HG03196 (cell line): Measurements from ENCODE around the gene FRY.

Source experiments
- ATAC-seq: cut with Tn5 transposase; IDR thresholded peaks from one replicate; pipeline ENCODE4 v1.9.1; 2021; ENCODE audit not compliant: unreplicated experiment

FRY gene

DNA sequence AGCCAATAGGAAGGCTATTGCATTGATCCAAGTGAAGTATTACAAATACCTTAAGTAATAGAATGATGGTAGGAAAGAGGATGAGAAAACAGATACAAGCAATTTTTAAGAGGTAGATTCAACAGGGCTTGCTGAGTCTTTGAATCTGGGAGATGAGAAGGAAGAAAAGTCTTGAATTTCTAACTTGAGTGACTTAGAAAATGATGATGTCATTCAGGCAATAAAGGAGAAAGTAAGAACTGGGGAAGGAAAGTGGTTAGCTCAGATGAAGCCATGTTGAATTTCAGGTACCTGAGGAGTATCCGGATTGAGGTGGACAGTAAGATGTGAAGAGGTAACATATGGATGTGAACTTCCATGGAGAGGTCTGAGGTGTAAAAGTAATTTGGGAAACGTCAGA is 15.5 kb upstream of the FRY start:
- ATAC-seq = no peak

- no peak for ATAC-seq
Measured at GRCh38 chr13:32016631-32017030, 14.9 kb upstream of the FRY start.

DNA sequence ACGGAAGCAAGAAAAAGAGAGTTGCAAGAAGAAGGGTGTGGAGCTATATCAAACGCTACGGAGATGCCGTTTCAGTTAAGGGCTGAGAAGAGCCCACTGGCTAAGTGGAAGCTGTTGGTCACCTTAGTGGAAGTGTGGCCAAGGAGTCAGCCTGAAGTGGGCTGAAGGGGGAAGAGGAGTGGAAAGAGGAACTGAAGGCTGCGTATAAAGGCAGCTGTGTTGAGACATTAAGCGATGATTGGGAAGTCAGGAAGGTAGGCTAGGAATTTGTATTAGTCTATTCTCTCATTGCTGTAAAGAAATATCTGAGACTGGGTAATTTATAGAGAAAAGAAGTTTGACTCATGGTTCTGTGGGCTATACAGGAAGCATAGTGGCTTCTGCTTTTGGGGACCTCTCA is 14.1 kb upstream of the FRY start:
- no peak for ATAC-seq

DNA sequence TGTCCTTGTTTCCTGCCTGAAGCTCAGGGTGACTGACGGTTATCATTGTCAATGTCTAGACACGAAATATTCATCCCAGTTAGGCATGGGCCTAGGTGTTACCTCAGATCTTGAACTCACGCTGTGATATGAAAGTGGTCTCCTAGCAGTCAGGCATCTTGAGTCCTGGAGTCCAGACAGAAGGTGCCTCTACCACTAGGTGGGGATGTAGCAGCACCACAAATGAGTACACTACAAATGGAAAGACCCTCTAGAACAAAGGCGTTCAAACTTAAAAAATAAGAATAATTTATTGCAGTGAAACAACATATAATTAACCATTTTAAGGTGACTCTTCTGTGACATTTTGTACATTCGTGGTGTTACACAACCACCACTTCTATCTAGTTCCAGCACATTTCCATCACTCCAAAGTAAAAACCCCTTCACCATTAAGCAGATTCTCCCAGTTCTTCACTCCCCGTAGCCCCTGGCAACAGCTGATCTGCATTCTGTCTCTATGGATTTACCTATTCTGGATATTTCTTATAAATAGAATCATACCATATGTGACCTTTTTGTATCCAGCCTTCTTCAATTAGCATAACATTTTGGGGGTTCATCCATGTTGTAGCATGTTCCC is 11.9 kb upstream of the FRY start:
- no peak for ATAC-seq

- ATAC-seq = no peak
Measured at GRCh38 chr13:32021785-32022184, 9.8 kb upstream of the FRY start.

DNA sequence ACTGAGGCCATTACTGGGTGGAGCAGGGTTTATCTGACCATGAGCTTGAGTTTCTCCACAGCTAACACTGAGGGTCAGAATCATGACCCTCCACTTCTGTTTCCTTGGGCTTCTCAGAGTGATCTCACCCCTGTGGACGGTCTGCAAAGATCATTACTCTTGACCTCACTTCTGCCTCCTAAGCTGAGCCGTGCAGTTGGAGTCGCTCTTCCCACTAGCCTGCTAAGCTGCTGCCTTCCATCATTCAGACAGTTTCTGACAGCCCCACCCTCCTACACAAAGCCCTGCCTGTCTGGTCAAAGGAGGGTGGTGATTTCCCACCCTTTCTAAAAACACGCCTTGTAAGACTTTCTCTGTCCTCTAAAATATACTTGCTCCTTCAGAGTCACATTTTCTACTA is 9.3 kb upstream of the FRY start:
- ATAC-seq = no peak

GRCh38 chr13:32023096-32023495 is 8.5 kb upstream of the FRY start:
- no peak for ATAC-seq

DNA sequence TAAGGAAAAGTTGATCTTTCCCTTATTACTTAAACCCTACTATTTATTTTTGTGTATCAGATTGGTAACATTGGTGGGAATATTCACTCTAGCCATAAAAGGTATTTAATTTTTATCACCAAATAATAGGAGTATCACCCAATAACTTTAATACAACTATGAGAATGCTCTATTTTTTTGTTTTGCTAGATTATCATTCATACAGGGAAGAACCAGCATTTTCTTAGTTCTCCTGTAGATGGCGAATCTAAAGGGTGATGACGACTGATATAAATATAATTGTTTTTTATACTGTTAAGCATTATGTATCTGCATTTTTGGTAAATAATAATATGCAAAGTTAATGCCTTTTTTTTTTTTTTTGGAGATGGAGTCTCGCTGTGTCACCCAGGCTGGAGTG is 7.9 kb upstream of the FRY start:
- no peak for ATAC-seq

DNA sequence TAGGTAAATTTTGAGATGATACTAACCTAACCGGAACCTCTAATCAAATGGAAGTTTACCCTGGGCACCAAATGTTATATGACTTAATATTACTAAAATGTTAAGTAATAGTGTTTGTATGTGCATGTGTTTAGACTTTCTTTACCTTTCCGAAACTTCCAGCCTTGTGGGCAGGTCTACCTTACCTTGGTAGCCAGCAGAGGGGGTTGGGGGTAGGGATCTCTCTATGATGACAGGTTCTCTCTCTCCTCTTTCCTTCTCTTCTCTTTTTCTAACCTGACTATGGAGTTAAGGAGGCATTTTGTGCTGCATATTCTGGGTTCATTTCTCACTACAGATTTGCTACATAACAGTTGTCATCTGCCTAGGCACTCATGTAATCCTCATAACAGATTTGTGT is 6.8 kb upstream of the FRY start:
- ATAC-seq = no peak

DNA sequence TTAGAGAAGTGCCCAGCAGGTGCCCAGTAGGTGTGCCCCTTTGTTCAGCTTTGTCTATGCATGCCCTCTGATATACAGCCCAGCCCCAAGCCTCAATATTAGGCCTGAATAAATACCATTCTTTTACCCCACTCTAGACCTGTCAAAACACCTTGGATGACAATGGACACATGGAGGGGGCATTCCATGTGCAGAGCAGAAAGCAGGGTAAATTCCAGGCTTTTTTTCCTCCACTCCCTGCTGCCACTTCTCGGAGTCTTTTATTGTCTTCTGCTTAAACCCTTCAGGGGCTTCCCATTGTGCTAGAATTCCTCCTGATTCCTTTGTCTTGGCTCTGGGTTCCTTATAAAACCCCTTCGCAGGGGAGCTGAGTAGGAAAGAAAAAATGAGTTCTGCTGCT is 5.8 kb upstream of the FRY start:
- ATAC-seq = no peak

GRCh38 chr13:32026623-32027022 is 5.0 kb upstream of the FRY start:
- ATAC-seq = no peak

- ATAC-seq = no peak
Measured at GRCh38 chr13:32028711-32029110, 2.9 kb upstream of the FRY start.

DNA sequence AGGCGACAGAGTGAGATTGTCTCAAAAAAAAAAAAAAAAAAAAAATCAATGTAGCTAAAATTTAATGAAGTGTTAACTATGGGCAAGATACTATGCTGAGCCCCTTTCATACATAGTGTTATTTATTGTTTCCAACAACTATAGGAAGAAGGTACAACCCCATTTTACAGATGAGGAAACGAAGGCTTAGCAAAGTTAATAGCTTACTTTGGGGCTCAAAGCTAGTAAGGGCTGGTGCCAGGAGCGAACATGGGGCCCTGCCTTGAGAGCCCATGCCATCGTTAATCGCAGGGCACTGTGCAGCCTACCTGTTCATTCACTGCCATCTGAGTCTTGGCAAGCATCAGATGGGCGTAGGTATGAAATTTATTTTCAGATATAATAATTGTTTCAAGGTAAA is 1.9 kb upstream of the FRY start:
- ATAC-seq = no peak

DNA sequence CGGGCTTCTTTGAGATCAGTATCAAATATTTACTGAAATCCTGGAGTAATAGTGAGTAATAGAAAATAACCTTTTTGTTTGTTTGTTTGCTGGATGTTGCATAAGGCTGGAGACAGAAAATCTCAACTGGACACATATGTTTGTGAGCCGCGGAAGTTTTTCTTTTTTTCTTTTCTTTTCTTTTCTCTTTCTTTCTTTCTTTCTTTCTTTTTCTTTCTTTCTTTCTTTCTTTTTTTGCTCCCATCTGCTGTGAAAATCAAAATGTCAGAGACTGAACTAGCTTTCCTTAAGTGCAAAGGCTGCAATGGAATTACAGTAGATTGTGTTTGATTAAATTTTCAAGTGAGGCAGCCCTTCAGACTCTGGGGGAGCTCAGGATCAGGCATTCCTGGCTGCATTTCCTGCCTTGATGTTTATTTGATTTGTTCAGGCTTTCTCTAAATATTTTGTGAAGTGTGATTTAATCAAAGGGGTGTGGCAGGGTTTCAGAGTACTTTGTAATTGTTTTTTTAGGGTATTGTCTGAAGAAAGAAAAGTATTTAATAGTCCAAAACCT is 319 bp downstream of the FRY start:
- ATAC-seq = no peak

GRCh38 chr13:32032759-32033158 is 1.2 kb downstream of the FRY start:
- ATAC-seq = no peak

DNA sequence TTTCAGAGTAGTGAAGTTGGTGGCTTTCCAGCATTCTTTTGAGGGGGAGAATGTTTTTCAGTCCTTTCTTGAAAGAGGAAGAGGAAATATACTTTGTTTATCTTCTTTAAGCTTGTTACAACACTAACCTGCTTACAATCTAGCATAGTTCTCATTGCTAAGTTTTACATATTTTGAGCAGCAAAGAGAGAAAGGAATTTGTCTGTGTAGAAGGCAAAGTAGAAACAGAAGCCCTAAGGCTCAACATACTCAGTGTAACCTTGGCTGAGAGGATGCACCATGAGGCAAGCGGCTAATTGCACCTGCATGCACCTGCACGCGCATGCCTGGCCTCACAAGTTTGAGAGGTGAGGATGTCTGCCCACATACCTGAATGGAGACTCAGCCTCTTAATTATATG is 2.2 kb downstream of the FRY start:
- no peak for ATAC-seq

DNA sequence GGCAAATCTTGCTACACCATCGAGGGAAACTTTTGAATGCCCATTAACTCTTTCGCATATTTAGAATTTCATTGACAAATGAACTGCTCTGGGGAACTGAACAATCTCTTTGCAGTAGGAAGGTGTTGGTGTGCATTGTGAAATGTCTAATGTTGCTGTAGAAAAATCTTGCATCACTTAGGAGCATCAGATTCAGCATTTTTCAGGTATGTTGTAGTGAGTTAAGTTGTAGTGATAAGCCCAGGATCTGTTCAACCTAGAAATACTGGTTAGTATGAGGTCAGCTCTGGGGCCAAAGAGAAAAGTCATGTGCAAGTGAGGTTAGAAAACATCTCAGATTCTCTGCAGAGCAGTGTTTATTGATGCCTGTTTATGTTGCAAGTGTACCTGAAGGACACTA is 4.1 kb downstream of the FRY start:
- no peak for ATAC-seq

GRCh38 chr13:32036126-32036695 is 4.6 kb downstream of the FRY start:
- no peak for ATAC-seq

- no peak for ATAC-seq
Measured at GRCh38 chr13:32036757-32037156, 5.2 kb downstream of the FRY start.

DNA sequence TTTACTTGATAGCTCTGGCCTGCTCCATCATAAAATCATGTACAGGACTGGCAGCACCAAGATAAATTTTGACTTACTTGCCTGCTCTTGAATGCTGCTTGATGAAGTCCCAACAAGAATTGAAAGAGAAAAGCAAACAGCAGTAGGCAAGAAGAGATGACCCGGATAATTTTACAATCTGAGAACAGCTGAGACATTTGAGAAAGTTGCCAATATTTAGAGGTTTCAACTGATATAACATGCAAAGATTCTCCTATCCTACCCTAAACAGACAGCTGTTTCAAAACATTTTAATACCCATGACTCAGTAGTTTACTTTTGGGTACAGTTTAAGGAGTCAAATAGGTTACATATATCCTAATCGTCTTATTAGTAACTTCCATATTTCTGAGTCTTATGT is 5.9 kb downstream of the FRY start:
- ATAC-seq = no peak

GRCh38 chr13:32038343-32038742 is 6.8 kb downstream of the FRY start:
- ATAC-seq = no peak

GRCh38 chr13:32039056-32039455 is 7.5 kb downstream of the FRY start:
- ATAC-seq = no peak

- no peak for ATAC-seq
Measured at GRCh38 chr13:32039528-32039927, 8.0 kb downstream of the FRY start.
